ENCODE results near the gene SLU7.

SLU7 gene

GRCh38 chr5:160359816-160360215 lies 59.1 kb downstream of the SLU7 start:
- H3K4me3 Mint-ChIP-seq = no peak overlapping the region
- no peaks in the 10 kb centered on the region for H3K27me3 Mint-ChIP-seq
- no peaks in the 10 kb centered on the region for H3K36me3 Mint-ChIP-seq
- DNase-seq (ENCODE audit: low spot score in 2 of 2) (no peak), ATAC-seq (ENCODE audit: low read depth) (no peak)
- no peak overlapping the region for H3K27ac Mint-ChIP-seq
- no peaks in the 10 kb centered on the region for H3K9me3 Mint-ChIP-seq
- no peaks in the 10 kb centered on the region for H3K4me1 Mint-ChIP-seq

DNA sequence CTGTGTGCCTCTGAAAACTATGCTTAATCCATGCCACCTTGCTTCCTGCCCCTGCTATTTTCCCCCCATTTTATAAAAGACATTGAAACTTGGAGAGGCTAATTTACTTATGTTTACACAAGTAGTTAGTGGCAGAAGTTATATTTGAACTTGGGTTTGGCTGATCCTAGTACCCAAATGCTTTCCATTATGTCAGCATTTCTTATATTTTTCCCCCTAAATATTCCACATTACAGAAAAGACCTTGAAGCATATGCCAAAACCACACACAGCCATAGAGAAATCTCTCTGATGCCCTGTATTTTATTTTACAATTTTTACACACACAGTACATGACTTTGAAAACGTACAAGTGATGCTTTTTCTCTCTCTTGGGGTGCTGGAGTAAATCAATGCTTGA lies 59.6 kb downstream of the SLU7 start:
- ATAC-seq (ENCODE audit: low read depth) = no peak
- DNase-seq (ENCODE audit: low spot score in 2 of 2) = no peak
- Mint-ChIP-seq H3K36me3 (no peaks in the 10 kb centered on the region), H3K4me3 (no peak overlapping the region), H3K9me3 (no peaks in the 10 kb centered on the region), H3K27ac (no peak overlapping the region), H3K4me1 (no peaks in the 10 kb centered on the region), H3K27me3 (no peaks in the 10 kb centered on the region)

DNA sequence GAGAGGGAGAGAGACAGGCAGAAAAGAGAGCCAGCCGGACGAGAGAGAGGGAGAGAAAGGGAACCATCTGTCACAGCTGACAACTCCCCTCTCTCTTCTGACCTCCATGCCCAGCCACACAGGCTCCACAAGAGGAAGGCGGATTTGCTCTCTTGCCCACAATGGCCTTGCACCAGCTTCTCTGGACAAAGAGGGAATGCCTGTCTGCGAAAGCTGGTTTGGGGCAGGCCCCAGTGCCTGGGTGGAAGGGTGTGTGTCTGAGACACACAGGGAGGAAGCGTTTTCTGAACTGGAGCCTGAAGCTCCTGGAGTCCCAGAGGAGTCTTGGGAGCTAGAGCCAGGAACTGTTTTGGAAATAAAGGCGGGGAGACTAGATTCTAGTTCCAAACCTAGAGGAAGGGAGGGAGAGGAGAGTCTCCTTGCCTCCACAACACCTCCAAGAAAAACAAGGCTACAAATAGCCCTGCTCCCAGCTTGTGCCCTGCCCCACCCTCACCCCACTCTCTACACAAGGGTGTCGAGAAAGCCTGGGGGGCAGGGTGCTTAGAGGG lies 60.9 kb downstream of the SLU7 start:
- H3K27me3 Mint-ChIP-seq = peaks cover 3% of the 10 kb centered on the region
- H3K27ac Mint-ChIP-seq = no peak overlapping the region
- no peaks in the 10 kb centered on the region for H3K4me1 Mint-ChIP-seq
- no peak overlapping the region for H3K4me3 Mint-ChIP-seq
- no peaks in the 10 kb centered on the region for H3K9me3 Mint-ChIP-seq
- DNase-seq (ENCODE audit: low spot score in 2 of 2) = no peak
- ATAC-seq (ENCODE audit: low read depth) = no peak
- no peaks in the 10 kb centered on the region for H3K36me3 Mint-ChIP-seq

GRCh38 chr5:160357394-160357793 lies 61.5 kb downstream of the SLU7 start:
- no peak for ATAC-seq (ENCODE audit: low read depth)
- no peak overlapping the region for H3K27ac Mint-ChIP-seq
- no peaks in the 10 kb centered on the region for H3K36me3 Mint-ChIP-seq
- DNase-seq (ENCODE audit: low spot score in 2 of 2) = no peak
- peaks cover 3% of the 10 kb centered on the region for H3K27me3 Mint-ChIP-seq
- no peak overlapping the region for H3K4me3 Mint-ChIP-seq
- no peaks in the 10 kb centered on the region for H3K4me1 Mint-ChIP-seq
- no peaks in the 10 kb centered on the region for H3K9me3 Mint-ChIP-seq

GRCh38 chr5:160356550-160357347 lies 62.1 kb downstream of the SLU7 start:
- Mint-ChIP-seq H3K27me3 (peaks cover 3% of the 10 kb centered on the region), H3K4me3 (no peak overlapping the region), H3K27ac (no peak overlapping the region)

GRCh38 chr5:160354666-160355065 lies 64.2 kb downstream of the SLU7 start:
- no peaks in the 10 kb centered on the region for H3K36me3 Mint-ChIP-seq
- H3K27me3 Mint-ChIP-seq = peaks cover 3% of the 10 kb centered on the region

More at GRCh38 chr5:160356550-160357347, 62.1 kb downstream of the SLU7 start:
- H3K9me3 Mint-ChIP-seq = no peaks in the 10 kb centered on the region
- ATAC-seq (ENCODE audit: low read depth) (no peak), DNase-seq (ENCODE audit: low spot score in 2 of 2) (no peak)
- H3K4me1 Mint-ChIP-seq = no peaks in the 10 kb centered on the region
- H3K36me3 Mint-ChIP-seq = no peaks in the 10 kb centered on the region

GRCh38 chr5:160353379-160353778 lies 65.5 kb downstream of the SLU7 start:
- peaks cover 3% of the 10 kb centered on the region for H3K27me3 Mint-ChIP-seq
- no peak overlapping the region for H3K4me3 Mint-ChIP-seq
- no peaks in the 10 kb centered on the region for H3K9me3 Mint-ChIP-seq
- H3K36me3 Mint-ChIP-seq = no peaks in the 10 kb centered on the region
- ATAC-seq (ENCODE audit: low read depth) = no peak
- no peak for DNase-seq (ENCODE audit: low spot score in 2 of 2)
- H3K4me1 Mint-ChIP-seq = no peaks in the 10 kb centered on the region
- H3K27ac Mint-ChIP-seq = no peak overlapping the region

More at GRCh38 chr5:160354666-160355065, 64.2 kb downstream of the SLU7 start:
- no peaks in the 10 kb centered on the region for H3K9me3 Mint-ChIP-seq
- no peak for ATAC-seq (ENCODE audit: low read depth)
- no peak overlapping the region for H3K27ac Mint-ChIP-seq
- H3K4me1 Mint-ChIP-seq = no peaks in the 10 kb centered on the region
- no peak for DNase-seq (ENCODE audit: low spot score in 2 of 2)
- no peak overlapping the region for H3K4me3 Mint-ChIP-seq

DNA sequence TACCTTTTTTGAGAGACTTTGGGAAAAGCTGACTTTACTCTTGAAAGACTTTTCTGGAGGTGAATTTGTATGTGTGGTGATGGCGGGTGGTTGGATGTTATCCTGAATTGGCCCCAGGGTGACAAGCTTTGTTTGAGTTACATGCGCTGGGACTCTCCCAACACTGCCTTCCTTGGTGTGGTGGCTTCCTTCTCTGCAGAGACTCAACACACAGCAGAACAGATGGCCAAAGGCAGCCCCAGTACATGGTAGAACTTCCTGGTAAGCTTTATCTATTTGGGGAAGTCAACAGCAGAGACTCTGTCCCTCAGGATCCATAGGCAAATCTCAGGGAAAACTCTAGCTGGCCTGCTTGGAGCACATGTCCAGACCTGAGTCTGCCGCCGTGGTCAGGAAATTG lies 66.6 kb downstream of the SLU7 start:
- Mint-ChIP-seq H3K9me3 (no peaks in the 10 kb centered on the region), H3K4me3 (no peak overlapping the region), H3K27ac (no peak overlapping the region), H3K36me3 (no peaks in the 10 kb centered on the region), H3K27me3 (peaks cover 3% of the 10 kb centered on the region), H3K4me1 (no peaks in the 10 kb centered on the region)
- DNase-seq (ENCODE audit: low spot score in 2 of 2) (no peak), ATAC-seq (ENCODE audit: low read depth) (no peak)

Data from memory B cell (primary cell).